OCI-LY7 (cell line): ENCODE measurements around the gene TCHHL1.

Experiments
- CTCF ChIP-seq: fragments of 200-600 bp; sonication (generic); conservative IDR thresholded peaks from 2 replicates; pipeline ENCODE4 v1.5.1; 2014; ENCODE audit warnings: mild to moderate bottlenecking, antibody characterized with exemption, low read length, moderate library complexity, mixed read lengths
- EZH2phosphoT487 ChIP-seq: fragments of 200-600 bp; sonication (generic); IDR thresholded peaks from 2 replicates; pipeline ENCODE4 v1.6.1; 2018; ENCODE audit warnings: low read depth, borderline replicate concordance, mild to moderate bottlenecking, mixed run types, antibody characterized with exemption, low read length, moderate library complexity, mixed read lengths

GRCh38 chr1:152067150-152067549 is 21.7 kb downstream of the TCHHL1 start:
- TF ChIP-seq CTCF (no peak), EZH2phosphoT487 (no peak)
